GM12872 (cell line): ENCODE measurements around the gene NAP1L4.

ENCODE experiments used
- CTCF ChIP-seq: IDR thresholded peaks from 3 replicates; pipeline ENCODE4 v1.5.1; 2011; ENCODE audit warnings: low read depth, mild to moderate bottlenecking, low read length, moderate library complexity; ENCODE audit not compliant: insufficient read depth

NAP1L4 gene

GRCh38 chr11:2963112-2963754, 28.9 kb downstream of the NAP1L4 start:
- no peak for TF ChIP-seq CTCF

GRCh38 chr11:2961080-2961479, 31.0 kb downstream of the NAP1L4 start:
- TF ChIP-seq CTCF: no peak

GRCh38 chr11:2960139-2960538, 32.0 kb downstream of the NAP1L4 start:
- TF ChIP-seq CTCF: no peak

- TF ChIP-seq CTCF: no peak
These were observed 33.9 kb downstream of the NAP1L4 start for GRCh38 chr11:2958251-2958650.

GRCh38 chr11:2955906-2956476, 36.1 kb downstream of the NAP1L4 start:
- TF ChIP-seq CTCF: no peak

GRCh38 chr11:2954263-2954662, 37.9 kb downstream of the NAP1L4 start:
- no peak for TF ChIP-seq CTCF

- TF ChIP-seq CTCF: no peak
These were observed 39.8 kb downstream of the NAP1L4 start for GRCh38 chr11:2952290-2952689.
